ENCODE results near the gene ZNF774. TPM values are rescaled to one million over a fixed set of nuclear protein-coding genes. Genes with fewer than 3 reads are reported as not detected.

The ZNF774 gene
- polyA plus RNA-seq, 1 donor, result 2.9 TPM

Other genes with a start within 250 kb of the ZNF774 start
- 281 TPM for gene IDH2, start 249.8 kb upstream of the ZNF774 start, polyA plus RNA-seq (ENCODE audit: insufficient read length)
- gene SEMA4B, start 151.0 kb upstream of the ZNF774 start, polyA plus RNA-seq (ENCODE audit: insufficient read length), result 7.4 TPM
- 20.7 TPM for gene CIB1, start 118.3 kb upstream of the ZNF774 start, polyA plus RNA-seq (ENCODE audit: insufficient read length)
- 2.4 TPM for gene GDPGP1, start 118.1 kb upstream of the ZNF774 start, polyA plus RNA-seq (ENCODE audit: insufficient read length)
- gene TTLL13, start 102.7 kb upstream of the ZNF774 start, polyA plus RNA-seq (ENCODE audit: insufficient read length), result 0.20 TPM
- gene NGRN, start 86.6 kb upstream of the ZNF774 start, polyA plus RNA-seq (ENCODE audit: insufficient read length), result 105 TPM
- 66.5 TPM for gene IQGAP1, start 36.0 kb downstream of the ZNF774 start, polyA plus RNA-seq (ENCODE audit: insufficient read length)
- gene CRTC3, start 177.6 kb downstream of the ZNF774 start, polyA plus RNA-seq (ENCODE audit: insufficient read length), result 21.9 TPM